Measurements from ENCODE around the gene FHIT.

FHIT gene

GRCh38 chr3:59772416-59773408 lies 1478.5 kb downstream of the FHIT start:
- Histone ChIP-seq H3F3A (ENCODE audit: control insufficient read depth, insufficient read depth) (no peaks in the 10 kb centered on the region), H3K9me3 (ENCODE audit: control insufficient read depth, insufficient read depth, low read length) (no peaks in the 10 kb centered on the region), H3K4me1 (ENCODE audit: control insufficient read depth, low read length) (no peaks in the 10 kb centered on the region), H3K79me2 (ENCODE audit: control insufficient read depth, low read length) (no peaks in the 10 kb centered on the region), H3K9me2 (replicated peaks; ENCODE audit: control insufficient read depth, low read length) (no peaks in the 10 kb centered on the region), H3K4me2 (ENCODE audit: low read length) (no peak overlapping the region), H3K27ac (ENCODE audit: low read depth, low read length) (no peak overlapping the region), H4K20me1 (ENCODE audit: control insufficient read depth, insufficient read depth, low read depth, low read length) (no peaks in the 10 kb centered on the region), H3K4me3 (ENCODE audit: low read length) (no peak overlapping the region), H3K27me3 (ENCODE audit: control insufficient read depth, low read length) (no peaks in the 10 kb centered on the region), H3K36me3 (ENCODE audit: control insufficient read depth, low read length) (no peaks in the 10 kb centered on the region)
- TF ChIP-seq, protein P1, sequence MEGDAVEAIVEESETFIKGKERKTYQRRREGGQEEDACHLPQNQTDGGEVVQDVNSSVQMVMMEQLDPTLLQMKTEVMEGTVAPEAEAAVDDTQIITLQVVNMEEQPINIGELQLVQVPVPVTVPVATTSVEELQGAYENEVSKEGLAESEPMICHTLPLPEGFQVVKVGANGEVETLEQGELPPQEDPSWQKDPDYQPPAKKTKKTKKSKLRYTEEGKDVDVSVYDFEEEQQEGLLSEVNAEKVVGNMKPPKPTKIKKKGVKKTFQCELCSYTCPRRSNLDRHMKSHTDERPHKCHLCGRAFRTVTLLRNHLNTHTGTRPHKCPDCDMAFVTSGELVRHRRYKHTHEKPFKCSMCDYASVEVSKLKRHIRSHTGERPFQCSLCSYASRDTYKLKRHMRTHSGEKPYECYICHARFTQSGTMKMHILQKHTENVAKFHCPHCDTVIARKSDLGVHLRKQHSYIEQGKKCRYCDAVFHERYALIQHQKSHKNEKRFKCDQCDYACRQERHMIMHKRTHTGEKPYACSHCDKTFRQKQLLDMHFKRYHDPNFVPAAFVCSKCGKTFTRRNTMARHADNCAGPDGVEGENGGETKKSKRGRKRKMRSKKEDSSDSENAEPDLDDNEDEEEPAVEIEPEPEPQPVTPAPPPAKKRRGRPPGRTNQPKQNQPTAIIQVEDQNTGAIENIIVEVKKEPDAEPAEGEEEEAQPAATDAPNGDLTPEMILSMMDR (IDR thresholded peaks at IDR 0.05; ENCODE audit: low read depth, low read length, poor library complexity, severe bottlenecking), result no peak
- no peak for TF ChIP-seq EZH2phosphoT487 (IDR thresholded peaks at IDR 0.05; ENCODE audit: borderline replicate concordance, low read length)

DNA sequence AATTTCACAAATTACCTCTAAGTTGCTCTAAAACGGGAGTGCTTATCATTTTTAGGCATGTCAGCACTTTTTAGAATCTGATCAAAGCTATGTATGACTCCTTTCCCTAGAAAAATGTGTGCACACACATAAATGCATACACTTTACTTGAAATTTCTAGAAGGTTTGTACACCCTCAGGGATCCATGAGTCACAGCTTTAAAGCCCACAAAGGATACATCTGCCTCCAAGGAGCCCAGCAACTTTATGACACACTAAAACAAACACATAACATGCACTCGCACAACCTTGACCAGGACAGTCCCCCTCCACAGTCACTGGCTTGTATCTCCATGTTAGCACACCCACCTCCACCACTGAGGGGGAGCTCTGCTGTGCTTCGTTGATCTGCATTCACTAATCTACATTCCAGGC lies 1479.5 kb downstream of the FHIT start:
- H3K27me3 ChIP-seq (ENCODE audit: control insufficient read depth, low read length), result no peaks in the 10 kb centered on the region
- H3F3A ChIP-seq (ENCODE audit: control insufficient read depth, insufficient read depth), result no peaks in the 10 kb centered on the region
- no peaks in the 10 kb centered on the region for H3K9me2 ChIP-seq (replicated peaks; ENCODE audit: control insufficient read depth, low read length)
- no peaks in the 10 kb centered on the region for H3K79me2 ChIP-seq (ENCODE audit: control insufficient read depth, low read length)
- no peaks in the 10 kb centered on the region for H3K9me3 ChIP-seq (ENCODE audit: control insufficient read depth, insufficient read depth, low read length)
- H3K4me3 ChIP-seq (ENCODE audit: low read length), result no peak overlapping the region
- H3K4me2 ChIP-seq (ENCODE audit: low read length), result no peak overlapping the region
- TF ChIP-seq EZH2phosphoT487 (IDR thresholded peaks at IDR 0.05; ENCODE audit: borderline replicate concordance, low read length), result no peak
- TF ChIP-seq, protein P1 (IDR thresholded peaks at IDR 0.05; ENCODE audit: low read depth, low read length, poor library complexity, severe bottlenecking), result no peak
- no peaks in the 10 kb centered on the region for H4K20me1 ChIP-seq (ENCODE audit: control insufficient read depth, insufficient read depth, low read depth, low read length)
- no peak overlapping the region for H3K27ac ChIP-seq (ENCODE audit: low read depth, low read length)
- no peaks in the 10 kb centered on the region for H3K4me1 ChIP-seq (ENCODE audit: control insufficient read depth, low read length)
- no peaks in the 10 kb centered on the region for H3K36me3 ChIP-seq (ENCODE audit: control insufficient read depth, low read length)

DNA sequence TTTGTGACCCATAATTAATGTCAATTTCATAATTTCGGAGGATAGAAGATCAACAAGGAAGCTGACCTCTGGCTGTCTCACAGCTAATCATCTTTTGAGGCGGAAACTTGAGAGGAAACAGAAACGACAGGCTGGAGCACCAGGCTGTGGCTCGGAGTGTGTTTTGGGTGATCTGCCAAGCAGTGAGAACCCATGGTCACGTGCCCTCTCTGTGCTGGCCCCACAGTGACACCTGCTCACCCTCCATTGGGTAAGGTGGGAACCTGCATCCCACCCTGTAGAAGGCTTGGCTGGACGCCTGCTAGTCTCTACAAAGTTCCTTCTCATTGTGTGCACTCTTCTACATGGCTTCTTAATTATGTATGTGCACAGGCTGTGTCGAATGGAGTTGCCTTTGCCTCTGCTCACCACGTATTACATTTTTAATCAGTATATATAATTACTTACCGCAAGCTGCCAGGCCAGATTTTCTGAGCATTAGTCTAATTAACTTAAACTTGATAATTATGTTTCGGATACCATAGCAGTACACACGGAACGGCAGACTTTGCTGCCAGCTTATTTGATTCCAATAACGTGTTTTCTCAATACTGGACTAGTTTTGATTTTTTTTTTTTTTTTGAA lies 1482.0 kb downstream of the FHIT start:
- Histone ChIP-seq H4K20me1 (ENCODE audit: control insufficient read depth, insufficient read depth, low read depth, low read length) (no peaks in the 10 kb centered on the region), H3K27ac (ENCODE audit: low read depth, low read length) (no peak overlapping the region), H3K4me3 (ENCODE audit: low read length) (no peak overlapping the region), H3K4me2 (ENCODE audit: low read length) (no peak overlapping the region), H3K36me3 (ENCODE audit: control insufficient read depth, low read length) (no peaks in the 10 kb centered on the region), H3K9me2 (replicated peaks; ENCODE audit: control insufficient read depth, low read length) (no peaks in the 10 kb centered on the region), H3K4me1 (ENCODE audit: control insufficient read depth, low read length) (no peaks in the 10 kb centered on the region), H3F3A (ENCODE audit: control insufficient read depth, insufficient read depth) (no peaks in the 10 kb centered on the region), H3K27me3 (ENCODE audit: control insufficient read depth, low read length) (no peaks in the 10 kb centered on the region), H3K79me2 (ENCODE audit: control insufficient read depth, low read length) (no peaks in the 10 kb centered on the region), H3K9me3 (ENCODE audit: control insufficient read depth, insufficient read depth, low read length) (no peaks in the 10 kb centered on the region)
- TF ChIP-seq, protein P1 (IDR thresholded peaks at IDR 0.05; ENCODE audit: low read depth, low read length, poor library complexity, severe bottlenecking), result no peak
- no peak for TF ChIP-seq EZH2phosphoT487 (IDR thresholded peaks at IDR 0.05; ENCODE audit: borderline replicate concordance, low read length)
